AG04449 (cell line): ENCODE results near the gene BAIAP2L1.
"Not testable (repeated sequence)": the region's sequence is repeated elsewhere in the genome, so short reads cannot be mapped to it uniquely, and the experiment has no call there.

Experiments
- CTCF ChIA-PET: fragments of 350-600 bp; formaldehyde crosslinking; extraction: SDS; loops from one replicate; lab custom pipeline; 2021; ENCODE audit warnings: antibody characterized with exemption; lab: Yijun Ruan, JAX
- POLR2A ChIA-PET: fragments of 400-600, 350-600 bp; formaldehyde crosslinking; extraction: SDS; loops from one replicate; lab custom pipeline; 2020; ENCODE audit warnings: antibody characterized with exemption, inconsistent platforms; lab: Yijun Ruan, JAX
- DNase-seq: peaks from one replicate; pipeline ENCODE4 v3.0.0-alpha.2; 2010; ENCODE audit warnings: low read depth, low spot score
- H3K4me3 ChIP-seq: 2 replicates; pipeline ENCODE4 v1.5.1; 2011; ENCODE audit warnings: low read depth, mild to moderate bottlenecking, control low read depth, low read length
- TF ChIP-seq, protein P1 (sequence below): IDR thresholded peaks from one replicate; pipeline ENCODE4 v1.5.1; 2011; ENCODE audit warnings: mild to moderate bottlenecking, moderate library complexity, low read length, control low read depth, inconsistent platforms; ENCODE audit not compliant: insufficient read depth; ENCODE audit errors: missing control alignments

Gene BAIAP2L1

DNA sequence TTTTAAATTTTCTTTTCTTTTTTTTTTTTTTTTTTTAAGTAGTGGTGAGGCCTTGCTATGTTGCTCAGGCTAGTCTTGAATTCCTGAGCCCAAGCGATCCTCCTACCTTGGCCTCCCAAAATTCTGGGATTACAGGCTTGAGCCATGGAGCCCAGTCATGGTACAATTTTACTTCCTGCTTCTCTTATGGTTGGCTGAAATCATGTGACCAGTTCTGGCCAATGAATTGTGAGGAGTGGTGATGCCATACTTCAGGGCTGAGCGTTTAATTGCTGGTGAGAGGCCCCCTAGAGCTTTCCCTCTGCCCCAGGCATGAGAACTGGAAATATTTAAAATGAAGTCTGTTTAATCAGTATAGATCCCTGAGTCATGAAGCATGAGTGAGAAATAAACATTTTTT lies 22.2 kb upstream of the BAIAP2L1 start:
- POLR2A ChIA-PET = no interaction called here
- CTCF ChIA-PET = interaction anchor here (1.5 to 6.3 kb wide), 3 partner anchors 21 to 418 kb away, joined by 10 to 36 read pairs (median 13); partner anchors contain the start of gene BAIAP2L1

DNA sequence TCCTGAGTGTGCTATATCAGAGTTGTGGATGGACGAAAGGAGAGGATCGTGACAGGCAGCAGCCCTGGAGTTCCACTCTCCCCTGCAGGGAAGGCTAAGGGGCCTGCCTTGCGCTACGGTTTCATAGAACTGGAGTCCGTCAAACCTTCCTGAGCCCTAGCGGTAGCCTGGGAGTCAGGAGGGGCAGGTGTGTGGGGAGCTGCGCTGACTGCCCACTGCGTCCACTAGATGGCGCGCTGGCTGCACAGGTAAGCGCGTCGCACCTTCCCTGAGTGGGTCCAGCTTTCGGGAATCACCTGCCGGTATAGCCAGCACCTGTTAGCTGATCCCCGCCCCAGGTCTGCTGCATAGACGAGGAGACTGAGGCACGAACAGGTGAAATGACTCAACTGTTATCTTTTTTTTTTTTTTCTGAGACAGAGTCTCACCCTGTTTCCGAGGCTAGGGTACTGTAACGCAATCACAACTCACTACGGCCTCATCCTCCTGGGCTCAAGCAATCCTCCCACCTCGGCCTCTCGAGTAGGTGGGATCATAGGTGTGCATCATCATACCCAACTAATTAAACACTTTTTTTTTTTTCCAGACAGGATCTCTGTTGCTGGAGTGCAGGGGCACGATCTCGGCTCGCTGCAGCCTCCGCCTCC lies 20.2 kb upstream of the BAIAP2L1 start:
- TF ChIP-seq, protein P1, sequence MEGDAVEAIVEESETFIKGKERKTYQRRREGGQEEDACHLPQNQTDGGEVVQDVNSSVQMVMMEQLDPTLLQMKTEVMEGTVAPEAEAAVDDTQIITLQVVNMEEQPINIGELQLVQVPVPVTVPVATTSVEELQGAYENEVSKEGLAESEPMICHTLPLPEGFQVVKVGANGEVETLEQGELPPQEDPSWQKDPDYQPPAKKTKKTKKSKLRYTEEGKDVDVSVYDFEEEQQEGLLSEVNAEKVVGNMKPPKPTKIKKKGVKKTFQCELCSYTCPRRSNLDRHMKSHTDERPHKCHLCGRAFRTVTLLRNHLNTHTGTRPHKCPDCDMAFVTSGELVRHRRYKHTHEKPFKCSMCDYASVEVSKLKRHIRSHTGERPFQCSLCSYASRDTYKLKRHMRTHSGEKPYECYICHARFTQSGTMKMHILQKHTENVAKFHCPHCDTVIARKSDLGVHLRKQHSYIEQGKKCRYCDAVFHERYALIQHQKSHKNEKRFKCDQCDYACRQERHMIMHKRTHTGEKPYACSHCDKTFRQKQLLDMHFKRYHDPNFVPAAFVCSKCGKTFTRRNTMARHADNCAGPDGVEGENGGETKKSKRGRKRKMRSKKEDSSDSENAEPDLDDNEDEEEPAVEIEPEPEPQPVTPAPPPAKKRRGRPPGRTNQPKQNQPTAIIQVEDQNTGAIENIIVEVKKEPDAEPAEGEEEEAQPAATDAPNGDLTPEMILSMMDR = peak; percentile 96
- no peak for DNase-seq
- ChIA-PET CTCF (interaction anchor here (0.7 to 6.3 kb wide), 17 partner anchors 10 to 520 kb away, joined by 3 to 43 read pairs (median 5); partner anchors contain the start of genes BAIAP2L1 and TRRAP), POLR2A (no interaction called here)
- H3K4me3 ChIP-seq = no peak overlapping the region

More for the DNA sequence above, 22.2 kb upstream of the BAIAP2L1 start:
- no peak for DNase-seq
- H3K4me3 ChIP-seq = no peak overlapping the region
- TF ChIP-seq, protein P1 = no peak

DNA sequence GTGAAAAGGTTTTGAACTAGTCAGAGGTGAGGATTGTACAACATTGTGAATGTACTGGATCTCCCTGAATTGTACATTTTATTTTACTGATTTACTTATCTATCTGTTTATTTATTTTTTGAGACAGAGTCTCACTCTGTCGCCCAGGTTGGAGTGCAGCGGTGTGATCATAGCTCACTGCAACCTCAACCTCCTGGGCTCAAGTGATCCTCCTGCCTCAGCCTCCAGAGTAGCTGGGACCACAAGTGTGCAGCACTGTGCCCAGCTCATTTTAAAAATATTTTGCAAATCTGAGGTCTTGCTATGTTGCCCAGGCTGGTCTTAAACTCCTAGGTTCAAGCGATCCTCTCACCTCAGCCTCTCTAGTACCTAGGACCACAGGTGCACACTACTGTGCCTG lies 19.1 kb upstream of the BAIAP2L1 start:
- DNase-seq, POLR2A ChIA-PET, H3K4me3 ChIP-seq: not testable (repeated sequence)
- CTCF ChIA-PET = interaction anchor here (0.7 to 6.3 kb wide), 13 partner anchors 9 to 459 kb away, joined by 3 to 43 read pairs (median 5); partner anchors contain the start of genes BAIAP2L1 and TRRAP

DNA sequence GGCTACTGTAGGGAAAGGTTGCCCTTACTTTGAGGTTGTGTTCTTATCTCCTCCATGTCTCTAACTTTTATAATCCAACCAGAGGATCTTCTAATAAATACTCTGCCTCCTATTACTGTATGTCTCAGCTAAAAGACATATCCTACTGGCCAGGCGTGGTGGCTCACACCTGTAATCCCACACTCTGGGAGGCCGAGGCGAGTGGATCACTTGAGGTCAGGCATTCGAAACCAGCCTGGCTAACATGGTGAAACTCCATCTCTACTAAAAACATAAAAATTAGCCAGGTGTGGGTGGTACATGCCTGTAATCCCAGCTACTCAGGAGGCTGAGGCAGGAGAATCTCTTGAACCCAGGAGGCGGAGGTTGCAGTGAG lies 18.4 kb upstream of the BAIAP2L1 start:
- CTCF ChIA-PET = interaction anchor here (1.0 to 6.3 kb wide), 9 partner anchors 9 to 459 kb away, joined by 3 to 43 read pairs (median 5); partner anchors contain the start of genes BAIAP2L1 and TRRAP
- H3K4me3 ChIP-seq, POLR2A ChIA-PET, DNase-seq: not testable (repeated sequence)

DNA sequence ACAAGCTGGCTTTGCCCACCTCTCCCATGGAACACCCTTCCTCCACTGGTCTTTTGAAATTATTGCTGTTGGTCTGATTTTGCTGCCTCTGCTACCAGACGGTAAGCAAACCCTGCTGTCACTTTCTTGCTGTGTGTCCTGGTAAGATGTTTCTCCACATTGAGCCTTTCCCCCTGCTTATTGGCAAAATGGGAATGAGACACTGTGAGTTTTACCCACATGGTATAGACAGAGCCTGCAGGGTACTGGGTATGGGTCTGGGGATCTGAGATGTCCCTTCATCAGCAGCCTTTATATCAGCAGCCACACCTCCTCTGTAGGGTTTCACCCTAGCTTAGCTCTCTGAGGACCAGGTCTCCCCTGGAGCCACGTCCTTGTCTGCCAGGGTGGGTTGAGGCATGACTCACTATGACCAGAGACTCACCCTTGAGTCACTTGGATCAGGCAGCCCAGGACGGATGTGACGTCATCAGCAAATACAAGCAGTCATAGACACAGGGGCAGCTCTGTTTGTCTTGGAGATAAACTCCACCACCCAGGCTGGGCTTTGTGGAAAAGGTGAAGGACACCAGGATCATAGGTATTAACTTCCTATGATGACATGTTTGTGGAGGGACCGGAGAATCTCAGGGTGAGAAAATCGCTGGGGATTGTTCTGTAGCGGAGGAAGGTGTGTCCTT lies 17.9 kb upstream of the BAIAP2L1 start:
- POLR2A ChIA-PET = no interaction called here
- TF ChIP-seq, protein P1 = no peak
- H3K4me3 ChIP-seq = no peak overlapping the region
- DNase-seq = peak; percentile 89
- CTCF ChIA-PET = interaction anchor here (0.7 to 6.3 kb wide), 9 partner anchors 12 to 460 kb away, joined by 3 to 43 read pairs (median 3); partner anchors contain the start of genes BAIAP2L1 and TRRAP

DNA sequence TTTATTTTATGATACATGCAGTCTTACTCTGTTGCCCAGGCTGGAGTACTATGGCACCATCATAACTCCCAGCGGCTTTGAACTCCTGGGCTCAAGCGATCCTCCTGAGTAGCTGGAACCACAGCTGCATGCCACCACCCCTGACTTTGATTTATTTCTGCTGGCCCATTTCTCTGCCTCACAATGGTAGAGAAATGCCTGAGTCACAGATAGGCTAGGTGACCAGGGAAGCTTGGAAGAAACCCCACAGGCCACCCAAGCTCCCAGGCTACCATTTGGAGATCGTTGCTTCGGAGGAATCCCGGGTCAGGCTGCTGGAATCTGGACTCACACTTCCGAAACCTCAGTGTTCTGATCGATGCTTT lies 17.4 kb upstream of the BAIAP2L1 start:
- no peak for DNase-seq
- ChIA-PET CTCF (interaction anchor here (0.7 to 6.3 kb wide), 9 partner anchors 13 to 424 kb away, joined by 3 to 43 read pairs (median 4); partner anchors contain the start of gene BAIAP2L1), POLR2A (no interaction called here)
- TF ChIP-seq, protein P1 = no peak
- no peak overlapping the region for H3K4me3 ChIP-seq

DNA sequence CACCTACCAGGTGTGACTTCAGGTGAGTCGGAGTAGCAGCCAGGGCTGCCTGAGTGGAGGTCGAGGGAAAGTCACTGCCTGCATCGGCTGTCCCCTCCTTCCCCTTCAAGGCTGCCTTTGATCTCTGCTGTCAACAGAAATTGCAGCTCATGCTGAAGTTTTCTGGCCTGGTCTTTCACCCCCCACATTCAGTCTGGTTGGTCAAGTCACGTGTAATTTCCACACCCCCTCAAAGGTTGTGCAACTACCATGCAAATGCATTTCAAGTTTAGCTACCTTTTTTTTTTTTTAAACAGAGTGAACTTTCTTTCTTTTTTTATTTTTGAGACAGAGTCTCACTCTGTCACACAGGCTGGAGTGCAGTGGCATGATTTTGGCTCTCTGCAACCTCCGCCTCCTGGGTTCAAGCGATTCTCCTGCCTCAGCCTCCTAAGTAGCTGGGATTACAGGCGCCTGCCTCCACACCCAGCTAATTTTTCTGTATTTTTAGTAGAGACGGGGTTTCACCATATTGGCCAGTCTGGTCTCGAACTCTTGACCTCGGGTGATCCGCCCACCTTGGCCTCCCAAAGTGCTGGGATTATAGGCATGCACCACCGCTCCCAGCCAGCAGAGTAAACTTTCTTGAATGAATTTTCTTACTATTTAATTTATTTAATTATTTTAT lies 16.8 kb upstream of the BAIAP2L1 start:
- POLR2A ChIA-PET = interaction anchor here (0.6 to 0.7 kb wide), 2 partner anchors 212 to 435 kb away, joined by 3 to 4 read pairs; no protein-coding TSS in a partner anchor
- not testable (repeated sequence) for DNase-seq, H3K4me3 ChIP-seq
- CTCF ChIA-PET = interaction anchor here (0.8 to 6.3 kb wide), 8 partner anchors 12 to 424 kb away, joined by 3 to 43 read pairs (median 4); partner anchors contain the start of gene BAIAP2L1
